B cell (primary cell): ENCODE results near the gene WNK2. TPM values are rescaled to one million over a fixed set of nuclear protein-coding genes. Genes with fewer than 3 reads are reported as not detected.

Source experiments
- ATAC-seq: fragments of 200-7000 bp; cut with Tn5 transposase; one replicate; pipeline ENCODE4 v1.10.0; 2021; ENCODE audit warnings: low read depth, mild to moderate bottlenecking, moderate number of reproducible peaks, moderate library complexity
- CTCF ChIA-PET: fragments of 350-600 bp; sonication (Branson Sonifier 250); formaldehyde crosslinking; loops from one replicate; lab custom pipeline; 2021; ENCODE audit warnings: antibody characterized with exemption, inconsistent platforms; lab: Charles Lee
- POLR2A ChIA-PET: fragments of 350-600 bp; sonication (Branson Sonifier 250); formaldehyde crosslinking; loops from one replicate; lab custom pipeline; 2021; ENCODE audit warnings: antibody characterized with exemption; lab: Charles Lee
- DNase-seq: peaks from one replicate; pipeline ENCODE4 v3.0.0; 2013
- H2AFZ ChIP-seq: 2 replicates; pipeline ENCODE4 v1.6.1; 2012; ENCODE audit warnings: mild to moderate bottlenecking, low read depth, low read length; ENCODE audit not compliant: insufficient read depth, poor library complexity, severe bottlenecking
- H3K27ac ChIP-seq, 2 donors: 1 replicate in 1 of 2; 2 replicates in 1 of 2; pipeline ENCODE4 v1.5.1; 2012 to 2013; ENCODE audit warnings: low read length in 2 of 2, mild to moderate bottlenecking in 2 of 2, moderate library complexity in 1 of 2
- H3K27me3 ChIP-seq, 4 experiments: fragments of 200-600 bp in 1 of 4; sonication (generic) in 1 of 4; replicated peaks in 1 of 4; 1 replicate in 2 of 4; 2 replicates in 2 of 4; pipeline versions ENCODE4 v1.6.1 to v1.7.0; 2013 to 2016; ENCODE audit warnings: low read length in 3 of 4, mild to moderate bottlenecking in 2 of 4, mixed read lengths in 1 of 4, moderate library complexity in 1 of 4; ENCODE audit not compliant: insufficient read depth in 4 of 4, control insufficient read depth in 3 of 4; ENCODE audit errors: control extremely low read depth in 1 of 4
- H3K36me3 ChIP-seq, 2 experiments: replicated peaks in 1 of 2; 1 replicate in 1 of 2; 2 replicates in 1 of 2; pipeline versions ENCODE4 v1.6.1 to v1.7.1; 2013; ENCODE audit warnings: low read length in 1 of 2; ENCODE audit not compliant: insufficient read depth in 2 of 2, control insufficient read depth in 1 of 2; ENCODE audit errors: control extremely low read depth in 1 of 2, extremely low read depth in 1 of 2
- H3K4me1 ChIP-seq, 2 donors: fragments of 200-600 bp in 1 of 2; sonication (generic) in 1 of 2; 1 replicate in 1 of 2; 2 replicates in 1 of 2; pipeline versions ENCODE4 v1.5.1 to v1.6.1; 2013 to 2017; ENCODE audit warnings: low read length in 2 of 2; ENCODE audit not compliant: control insufficient read depth in 2 of 2, insufficient read depth in 2 of 2
- H3K4me2 ChIP-seq: replicated peaks from 2 replicates; pipeline ENCODE3; 2012; ENCODE audit warnings: mild to moderate bottlenecking, low read depth, low read length; ENCODE audit not compliant: poor library complexity, severe bottlenecking
- H3K4me3 ChIP-seq, 5 experiments: fragments of 200-600 bp in 1 of 5; sonication (generic) in 1 of 5; 1 replicate in 3 of 5; 2 replicates in 2 of 5; pipeline versions ENCODE4 v1.5.1 to v1.7.0; 2011 to 2016; ENCODE audit warnings: low read length in 4 of 5, mild to moderate bottlenecking in 4 of 5, low read depth in 2 of 5, control low read depth in 1 of 5, moderate library complexity in 1 of 5; ENCODE audit not compliant: insufficient read depth in 1 of 5; ENCODE audit errors: control extremely low read depth in 1 of 5, extremely low read depth in 1 of 5
- H3K79me2 ChIP-seq: fragments of 200-600 bp; sonication (generic); one replicate; pipeline ENCODE4 v1.6.0; 2016; ENCODE audit warnings: low read length; ENCODE audit not compliant: control insufficient read depth, insufficient read depth
- H3K9ac ChIP-seq: fragments of 200-600 bp; sonication (generic); 2 replicates; pipeline ENCODE4 v1.6.1; 2017; ENCODE audit warnings: mild to moderate bottlenecking, low read length, moderate library complexity
- H3K9me3 ChIP-seq, 3 donors: one replicate each; pipeline versions ENCODE4 v1.6.1 to v1.7.1; 2013; ENCODE audit warnings: low read length in 2 of 3; ENCODE audit not compliant: control insufficient read depth in 2 of 3, insufficient read depth in 1 of 3; ENCODE audit errors: control extremely low read depth in 1 of 3
- H4K20me1 ChIP-seq: 2 replicates; pipeline ENCODE4 v1.6.0; 2012; ENCODE audit warnings: mild to moderate bottlenecking, low read length; ENCODE audit not compliant: insufficient read depth, control insufficient read depth, poor library complexity, severe bottlenecking
- H3K27ac Mint-ChIP-seq: one replicate; pipeline ENCODE4 v1.8.0; 2021; ENCODE audit warnings: mixed read lengths
- H3K27me3 Mint-ChIP-seq: one replicate; pipeline ENCODE4 v1.8.0; 2021; ENCODE audit warnings: mixed read lengths
- H3K4me1 Mint-ChIP-seq: one replicate; pipeline ENCODE4 v1.8.0; 2021; ENCODE audit warnings: mixed read lengths
- H3K4me3 Mint-ChIP-seq: one replicate; pipeline ENCODE4 v1.8.0; 2021; ENCODE audit warnings: mixed read lengths
- H3K9me3 Mint-ChIP-seq: one replicate; pipeline ENCODE4 v1.8.0; 2022; ENCODE audit warnings: mixed read lengths; ENCODE audit not compliant: insufficient read depth
- CTCF ChIP-seq: fragments of 200-600 bp; IDR thresholded peaks from one replicate; pipeline ENCODE4 v1.8.0; 2022; ENCODE audit warnings: antibody characterized with exemption, mild to moderate bottlenecking
- EZH2 ChIP-seq: IDR thresholded peaks from 2 replicates; pipeline ENCODE4 v1.6.1; 2012; ENCODE audit warnings: borderline replicate concordance, low read depth, mild to moderate bottlenecking, moderate library complexity, low read length; ENCODE audit not compliant: insufficient read depth, poor library complexity, severe bottlenecking
- WGBS: methylation state at CpG from one replicate; pipeline ENCODE4 v1.1.5; 2013; ENCODE audit warnings: missing lambda C conversion rate; ENCODE audit not compliant: insufficient coverage; 5-methylcytosine and 5-hydroxymethylcytosine counted together
- intact Hi-C: fragments of 100-400 bp; cut with micrococcal nuclease; formaldehyde crosslinking; loops from one replicate; pipeline ENCODE4 v1.10.0; 2022
- polyA plus RNA-seq: library from polyadenylated mRNA; depleted of rRNA; stranded (reverse); fragments of >200 nt; gene quantifications from 2 replicates; pipeline ENCODE4 v1.2.3, GENCODE V29; 2012
- total RNA-seq, 2 donors: library from RNA; stranded (reverse); fragments of 120-200 nt in 1 of 2; gene quantifications; 1 replicate in 1 of 2; 2 replicates in 1 of 2; pipeline versions ENCODE4 v1.2.3 to v1.2.4, GENCODE V29; 2013 to 2022

Gene WNK2
- total and polyA plus RNA-seq, 2 donors (not counting 1 experiment from before 2014, with no cell fraction given) = 0.49 TPM; not detected in 1

- DNase-seq = no peak
- H3K36me3 ChIP-seq = no peaks in the 10 kb centered on the region
- WGBS = 95% methylated on average over 11 of the region's 12 CpGs
- no peak overlapping the region for H3K4me2 ChIP-seq
- no peak overlapping the region for H3K4me3 Mint-ChIP-seq
- no peak for ATAC-seq
- H3K4me1 ChIP-seq = no peaks in the 10 kb centered on the region
- intact Hi-C loops = no loop called here
- POLR2A ChIA-PET = no interaction called here
- H3K9me3 Mint-ChIP-seq = no peaks in the 10 kb centered on the region
- H2AFZ ChIP-seq = no peak overlapping the region
- no peak for TF ChIP-seq CTCF
- TF ChIP-seq EZH2 = no peak
- H3K27me3 ChIP-seq = peaks cover 0 to 2% (median 0%) of the 10 kb centered on the region in 4 experiments
- H3K27ac Mint-ChIP-seq = no peak overlapping the region
- H3K79me2 ChIP-seq = no peaks in the 10 kb centered on the region
- H3K4me1 Mint-ChIP-seq = no peaks in the 10 kb centered on the region
- no peaks in the 10 kb centered on the region for H4K20me1 ChIP-seq
- H3K27me3 Mint-ChIP-seq = no peaks in the 10 kb centered on the region
- H3K9ac ChIP-seq = no peak overlapping the region
- H3K9me3 ChIP-seq = no peaks in the 10 kb centered on the region
- H3K4me3 ChIP-seq = no peak overlapping the region
- H3K27ac ChIP-seq = no peak overlapping the region
- CTCF ChIA-PET = no interaction called here
These were observed 76.5 kb downstream of the WNK2 start for GRCh38 chr9:93260263-93261066.

- Histone ChIP-seq H3K9ac (no peak overlapping the region), H4K20me1 (no peaks in the 10 kb centered on the region), H3K4me2 (no peak overlapping the region), H2AFZ (no peak overlapping the region), H3K4me1 (no peaks in the 10 kb centered on the region), H3K4me3 (no peak overlapping the region), H3K9me3 (no peaks in the 10 kb centered on the region), H3K27me3 (peaks cover 0 to 2% (median 0%) of the 10 kb centered on the region in 4 experiments), H3K79me2 (no peaks in the 10 kb centered on the region), H3K36me3 (no peaks in the 10 kb centered on the region), H3K27ac (no peak overlapping the region)
- intact Hi-C loops = no loop called here
- CTCF ChIA-PET = no interaction called here
- no peak overlapping the region for H3K27ac Mint-ChIP-seq
- DNase-seq (no peak), ATAC-seq (no peak)
- H3K4me1 Mint-ChIP-seq = peaks cover 2% of the 10 kb centered on the region
- POLR2A ChIA-PET = no interaction called here
- H3K4me3 Mint-ChIP-seq = no peak overlapping the region
- H3K27me3 Mint-ChIP-seq = no peaks in the 10 kb centered on the region
- no peaks in the 10 kb centered on the region for H3K9me3 Mint-ChIP-seq
- WGBS = 93% methylated on average over 10 of the region's 10 CpGs
- TF ChIP-seq EZH2 (no peak), CTCF (no peak)
These were observed 77.3 kb downstream of the WNK2 start for GRCh38 chr9:93261281-93261680.
